ENCODE measurements around the gene TGFBR3. TPM values are rescaled to one million over a fixed set of nuclear protein-coding genes. Genes with fewer than 3 reads are reported as not detected.

Gene TGFBR3
- total RNA-seq, 1 experiment from 2014 or later = 4.2 TPM

- H3K27me3 Mint-ChIP-seq (ENCODE audit: low read depth) = no peaks in the 10 kb centered on the region
- CTCF ChIA-PET = interaction anchor here (1.0 to 1.3 kb wide), 2 partner anchors 10 to 104 kb away, joined by 4 to 5 read pairs; no protein-coding TSS in a partner anchor
- H3K9me3 Mint-ChIP-seq = peaks cover 6% of the 10 kb centered on the region
- POLR2A ChIA-PET = no interaction called here
- no peak for DNase-seq (ENCODE audit: low spot score)
- no peaks in the 10 kb centered on the region for H3K36me3 Mint-ChIP-seq
- no peak overlapping the region for H3K4me3 Mint-ChIP-seq
- TF ChIP-seq ZNF121 (CRISPR knock-in tag; IDR thresholded peaks at IDR 0.05) = no peak
- no peak for TF ChIP-seq HMGA2 (CRISPR knock-in tag; IDR thresholded peaks at IDR 0.05)
- no peak for TF ChIP-seq SOX15 (CRISPR knock-in tag; IDR thresholded peaks at IDR 0.05)
- no peak for TF ChIP-seq SMAD3 (CRISPR knock-in tag; IDR thresholded peaks at IDR 0.05; ENCODE audit: borderline replicate concordance)
- TF ChIP-seq NR1H2 (CRISPR knock-in tag; IDR thresholded peaks at IDR 0.05) = no peak
- TF ChIP-seq NR2C2 (CRISPR knock-in tag; IDR thresholded peaks at IDR 0.05) = no peak
- TF ChIP-seq CREM (CRISPR knock-in tag; IDR thresholded peaks at IDR 0.05) = no peak
- no peak for TF ChIP-seq IRF2 (CRISPR knock-in tag; IDR thresholded peaks at IDR 0.05; ENCODE audit: borderline replicate concordance, low read depth)
- TF ChIP-seq JUN (CRISPR knock-in tag; IDR thresholded peaks at IDR 0.05) = no peak
- no peak for TF ChIP-seq ZNF532 (CRISPR knock-in tag; IDR thresholded peaks at IDR 0.05; ENCODE audit: borderline replicate concordance)
- no peak for TF ChIP-seq AR (CRISPR knock-in tag; IDR thresholded peaks at IDR 0.05)
- H3K4me1 Mint-ChIP-seq = peaks cover 7% of the 10 kb centered on the region
- no peak overlapping the region for H3K27ac Mint-ChIP-seq
- ATAC-seq = no peak; the same call in 1 of the 2 replicates
Observed at GRCh38 chr1:91897016-91897415, 11.1 kb upstream of the TGFBR3 start.

GRCh38 chr1:91895832-91896556 lies 10.0 kb upstream of the TGFBR3 start:
- Mint-ChIP-seq H3K36me3 (no peaks in the 10 kb centered on the region), H3K4me1 (peaks cover 13% of the 10 kb centered on the region), H3K27ac (no peak overlapping the region), H3K4me3 (no peak overlapping the region), H3K9me3 (peaks cover 6% of the 10 kb centered on the region), H3K27me3 (ENCODE audit: low read depth) (no peaks in the 10 kb centered on the region)
- DNase-seq (ENCODE audit: low spot score) (no peak), ATAC-seq (no peak)
- TF ChIP-seq ZNF416 (CRISPR knock-in tag; IDR thresholded peaks at IDR 0.05) (no peak), ZMAT4 (CRISPR knock-in tag; IDR thresholded peaks at IDR 0.05) (no peak), ZNF317 (CRISPR knock-in tag; IDR thresholded peaks at IDR 0.05; ENCODE audit: borderline replicate concordance, low read depth) (no peak), IRF2 (CRISPR knock-in tag; IDR thresholded peaks at IDR 0.05; ENCODE audit: borderline replicate concordance, low read depth) (no peak), TEAD4 (CRISPR knock-in tag; IDR thresholded peaks at IDR 0.05) (no peak), SOX15 (CRISPR knock-in tag; IDR thresholded peaks at IDR 0.05) (no peak), GABPB1 (CRISPR knock-in tag; IDR thresholded peaks at IDR 0.05) (no peak), ZNF121 (CRISPR knock-in tag; IDR thresholded peaks at IDR 0.05) (no peak), ZBTB21 (CRISPR knock-in tag; IDR thresholded peaks at IDR 0.05; ENCODE audit: borderline replicate concordance) (no peak), E2F4 (CRISPR knock-in tag; IDR thresholded peaks at IDR 0.05; ENCODE audit: borderline replicate concordance, low read depth) (no peak), CTCF (IDR thresholded peaks at IDR 0.05) (no peak)
- POLR2A ChIA-PET = no interaction called here
- CTCF ChIA-PET = no interaction called here
